Suprapubic skin (tissue), 4 donors: ENCODE results near the gene TMEM175. TPM values are rescaled to one million over a fixed set of nuclear protein-coding genes. Genes with fewer than 3 reads are reported as not detected.

Experiments
- DNase-seq, 2 donors: peaks; one replicate each; pipeline ENCODE4 v3.0.0-alpha.2; 2019; ENCODE audit warnings: low spot score in 2 of 2
- H3K27ac ChIP-seq: fragments of 200-600 bp; sonication (generic); one replicate; pipeline ENCODE4 v1.5.1; 2019
- H3K27me3 ChIP-seq: fragments of 200-600 bp; sonication (generic); one replicate; pipeline ENCODE4 v1.5.1; 2019
- H3K36me3 ChIP-seq: fragments of 200-600 bp; sonication (generic); one replicate; pipeline ENCODE4 v1.5.1; 2019
- H3K4me1 ChIP-seq: fragments of 200-600 bp; sonication (generic); one replicate; pipeline ENCODE4 v1.5.1; 2019
- H3K4me3 ChIP-seq: fragments of 200-600 bp; sonication (generic); one replicate; pipeline ENCODE4 v1.5.1; 2019; ENCODE audit warnings: mild to moderate bottlenecking
- H3K9me3 ChIP-seq: fragments of 200-600 bp; sonication (generic); one replicate; pipeline ENCODE4 v1.5.1; 2019
- CTCF ChIP-seq, 2 donors: fragments of 200-600 bp in 1 of 2; fragments of 450-650 bp in 1 of 2; sonication (generic) in 1 of 2; IDR thresholded peaks; one replicate each; pipeline ENCODE4 v1.5.1; 2016 to 2019; ENCODE audit warnings: antibody characterized with exemption in 2 of 2, mild to moderate bottlenecking in 1 of 2, moderate library complexity in 1 of 2
- EP300 ChIP-seq: sonication (generic); formaldehyde crosslinking; IDR thresholded peaks from one replicate; pipeline ENCODE4 v1.6.1; 2017; ENCODE audit warnings: antibody characterized with exemption
- POLR2A ChIP-seq, 2 donors: fragments of 450-650 bp; IDR thresholded peaks; one replicate each; pipeline ENCODE4 v1.6.1; 2017; ENCODE audit warnings: antibody characterized with exemption in 2 of 2, mild to moderate bottlenecking in 2 of 2, moderate library complexity in 2 of 2
- POLR2AphosphoS5 ChIP-seq, 3 donors: sonication (generic); formaldehyde crosslinking; IDR thresholded peaks; one replicate each; pipeline ENCODE4 v1.6.1; 2017; ENCODE audit warnings: antibody characterized with exemption in 3 of 3
- WGBS: methylation state at CpG from one replicate; pipeline ENCODE4 v1.1.5; 2018; 5-methylcytosine and 5-hydroxymethylcytosine counted together
- total RNA-seq, 4 donors: library from RNA; depleted of rRNA; stranded (reverse); fragments of >200 nt; gene quantifications; one replicate each; pipeline ENCODE4 v1.1.0, GENCODE V29; 2016

Gene TMEM175
- total RNA-seq, 4 donors from 2014 or later, result 41.1 to 98.3 (median 65.3) TPM

GRCh38 chr4:953574-953915, 21.3 kb downstream of the TMEM175 start:
- Histone ChIP-seq H3K27me3 (no peaks in the 10 kb centered on the region), H3K27ac (no peak overlapping the region), H3K4me1 (no peaks in the 10 kb centered on the region), H3K9me3 (no peaks in the 10 kb centered on the region), H3K36me3 (peaks cover 62% of the 10 kb centered on the region), H3K4me3 (no peak overlapping the region)
- 97% methylated on average over 13 of the region's 13 CpGs for WGBS
- DNase-seq, result no peak
- TF ChIP-seq POLR2A (IDR thresholded peaks at IDR 0.05), result no peak
- TF ChIP-seq EP300, result no peak
- TF ChIP-seq CTCF (IDR thresholded peaks at IDR 0.05), result no peak
- no peak for TF ChIP-seq POLR2AphosphoS5 (IDR thresholded peaks at IDR 0.05)

GRCh38 chr4:954211-955020, 22.2 kb downstream of the TMEM175 start:
- Histone ChIP-seq H3K9me3 (no peaks in the 10 kb centered on the region), H3K4me3 (no peak overlapping the region), H3K27me3 (no peaks in the 10 kb centered on the region), H3K4me1 (no peaks in the 10 kb centered on the region), H3K27ac (no peak overlapping the region), H3K36me3 (peaks cover 71% of the 10 kb centered on the region)
- 92% methylated on average over 17 of the region's 17 CpGs for WGBS
- TF ChIP-seq CTCF (IDR thresholded peaks at IDR 0.05), result no peak
- TF ChIP-seq EP300, result no peak
- TF ChIP-seq POLR2AphosphoS5 (IDR thresholded peaks at IDR 0.05), result no peak
- no peak for TF ChIP-seq POLR2A (IDR thresholded peaks at IDR 0.05)
- no peak for DNase-seq

- peak in 1 of 2 donors; percentile 76 for DNase-seq
- Histone ChIP-seq H3K27me3 (no peaks in the 10 kb centered on the region), H3K27ac (no peak overlapping the region), H3K4me3 (no peak overlapping the region), H3K36me3 (peaks cover 80% of the 10 kb centered on the region), H3K9me3 (no peaks in the 10 kb centered on the region), H3K4me1 (no peaks in the 10 kb centered on the region)
- WGBS, result 95% methylated on average over 16 of the region's 33 CpGs
- TF ChIP-seq CTCF (IDR thresholded peaks at IDR 0.05), result no peak
- no peak for TF ChIP-seq EP300
- TF ChIP-seq POLR2AphosphoS5 (IDR thresholded peaks at IDR 0.05), result no peak
- no peak for TF ChIP-seq POLR2A (IDR thresholded peaks at IDR 0.05)
Observed at GRCh38 chr4:955161-955921, 23.1 kb downstream of the TMEM175 start.

GRCh38 chr4:955931-956381, 23.7 kb downstream of the TMEM175 start:
- Histone ChIP-seq H3K4me1 (no peaks in the 10 kb centered on the region), H3K36me3 (peaks cover 85% of the 10 kb centered on the region), H3K4me3 (no peak overlapping the region), H3K27ac (no peak overlapping the region), H3K27me3 (no peaks in the 10 kb centered on the region), H3K9me3 (no peaks in the 10 kb centered on the region)
- 78% methylated on average over 12 of the region's 12 CpGs for WGBS
- DNase-seq, result no peak
- TF ChIP-seq CTCF (IDR thresholded peaks at IDR 0.05) (no peak), EP300 (no peak), POLR2AphosphoS5 (IDR thresholded peaks at IDR 0.05) (no peak), POLR2A (IDR thresholded peaks at IDR 0.05) (no peak)
